ENCODE results near the gene GXYLT1. TPM values are rescaled to one million over a fixed set of nuclear protein-coding genes. Genes with fewer than 3 reads are reported as not detected.
A peak's percentile ranks its signal among the peaks of the same experiment; 100 is the strongest.

GXYLT1 gene
- total and polyA plus RNA-seq, 2 of the 13 experiments (the other 11 are each of a cell fraction or from before 2014, with no cell fraction given), result 7.8 to 17.0 TPM

DNA sequence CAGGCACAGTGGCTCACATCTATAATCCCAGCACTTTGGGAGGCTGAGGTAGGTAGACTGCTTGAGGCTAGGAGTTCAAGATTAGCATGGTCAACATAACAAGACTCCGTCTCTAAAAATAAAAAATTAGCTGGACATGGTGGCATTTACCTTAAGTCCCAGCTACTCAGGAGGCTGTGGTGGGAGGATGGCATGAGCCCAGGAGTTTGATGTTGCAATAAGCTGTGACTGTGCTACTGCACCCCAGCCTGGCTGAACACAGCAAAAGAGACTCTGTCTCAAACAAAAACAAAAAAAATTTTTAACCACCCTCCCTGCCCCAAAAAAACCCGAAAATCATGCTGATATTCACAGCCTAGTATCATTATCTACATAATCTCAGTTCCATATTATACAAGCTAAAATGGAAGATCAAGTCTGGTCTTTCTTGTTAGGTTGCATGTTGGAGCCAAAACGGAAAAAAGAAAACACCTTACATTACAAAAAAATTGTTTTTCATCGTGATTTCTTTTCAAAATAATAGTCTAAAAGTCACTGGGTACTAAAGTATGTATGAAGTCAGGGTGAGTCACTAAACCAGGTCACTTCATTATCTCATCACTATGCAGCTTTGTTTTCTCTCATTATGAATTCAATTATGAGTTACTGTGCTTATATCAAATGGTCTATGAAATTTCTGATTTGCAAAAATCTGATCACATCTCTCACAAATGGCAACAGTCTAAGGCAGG lies 13.8 kb downstream of the GXYLT1 start:
- Histone ChIP-seq H4K20me1 (ENCODE audit: insufficient read depth, low read length) (no peaks in the 10 kb centered on the region), H3K36me3 (replicated peaks in 1 of 2; ENCODE audit: control insufficient read depth in 1 of 2, insufficient read depth in 2 of 2, low read length in 2 of 2) (no peaks in the 10 kb centered on the region; a peak in 1 of 5 replicates), H3K9me3 (ENCODE audit: low read length) (no peaks in the 10 kb centered on the region), H3K27ac (ENCODE audit: extremely low read length, insufficient read depth, low read length) (no peak overlapping the region), H3K4me1 (ENCODE audit: insufficient read depth, low read length) (peaks cover 4% of the 10 kb centered on the region; the same call in 1 of the 2 replicates), H3K79me2 (ENCODE audit: insufficient read depth, low read length) (peaks cover 58% of the 10 kb centered on the region), H3K4me2 (ENCODE audit: low read depth, low read length) (no peak overlapping the region), H3K4me3 (replicated peaks in 1 of 3; ENCODE audit: insufficient read depth in 1 of 3, low read depth in 2 of 3, low read length in 3 of 3) (no peak overlapping the region), H2AFZ (ENCODE audit: low read length) (no peak overlapping the region), H3K27me3 (ENCODE audit: control insufficient read depth in 1 of 2, insufficient read depth in 2 of 2, low read length in 2 of 2) (no peaks in the 10 kb centered on the region), H3K9ac (ENCODE audit: insufficient read depth, low read depth, low read length) (no peak overlapping the region)
- TF ChIP-seq CEBPB (IDR thresholded peaks at IDR 0.05; ENCODE audit: borderline replicate concordance, low read depth, low read length) (peak; percentile 56; the same call in 1 of the 2 replicates), KAT2B (IDR thresholded peaks at IDR 0.05; ENCODE audit: borderline replicate concordance, low read depth, low read length) (no peak)
- DNase-seq (ENCODE audit: low spot score) (no peak), ATAC-seq (no peak), FAIRE-seq (no peak)
- in situ Hi-C loops (cut with HindIII; ENCODE audit: extremely low pct_ligation_motif_present, low pct_unique_long_range_greater_than_20kb) (loop anchor here (5.0 kb wide), 1 partner anchor 196 kb away; the partner anchor contains the start of genes PPHLN1 and ZCRB1), intact Hi-C loops (cut with micrococcal nuclease; ENCODE audit: unreplicated experiment) (no loop called here)
- ChIA-PET POLR2A (no interaction called here), CTCF (ENCODE audit: low intra/inter-chr PET ratio, low total read pairs) (interaction anchor here (2.4 to 2.5 kb wide), 2 partner anchors 202 to 241 kb away, joined by 16 to 21 read pairs; no protein-coding TSS in a partner anchor)
- 81% methylated on average over 4 of the region's 4 CpGs for WGBS (ENCODE audit: low lambda C conversion rate)
- BruUV-seq (replicated peaks), result no TSS peak

DNA sequence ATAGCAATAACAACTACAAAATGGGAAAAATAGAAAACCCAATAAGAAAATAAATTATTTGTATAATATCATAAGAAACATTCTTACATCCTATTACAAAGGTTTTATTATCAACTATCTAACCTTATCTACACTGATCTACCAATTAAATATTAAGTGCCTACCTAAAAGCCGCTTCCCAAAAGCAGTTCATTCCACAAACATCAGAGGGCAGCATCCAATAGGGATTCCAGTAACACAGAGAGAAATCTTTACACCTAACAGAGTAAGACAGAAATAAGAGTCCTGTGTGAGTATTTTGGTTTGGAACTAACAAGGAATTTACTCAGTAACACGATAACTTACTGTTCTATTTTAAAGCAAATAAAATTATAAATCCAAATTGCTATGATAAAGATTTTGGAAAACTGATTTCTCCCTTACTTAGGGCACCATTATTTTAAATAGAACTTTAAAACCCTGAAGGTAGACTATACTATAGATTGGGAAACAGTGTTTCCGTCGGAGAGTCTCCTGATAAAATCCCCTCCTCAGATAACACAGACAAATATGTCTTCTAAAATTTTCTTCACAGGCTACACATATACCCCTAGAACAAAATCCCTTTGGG lies 15.0 kb downstream of the GXYLT1 start:
- ChIA-PET CTCF (ENCODE audit: low intra/inter-chr PET ratio, low total read pairs) (interaction anchor here (1.3 to 2.5 kb wide), 3 partner anchors 108 to 242 kb away, joined by 5 to 21 read pairs (median 16); no protein-coding TSS in a partner anchor), POLR2A (no interaction called here)
- in situ Hi-C loops (cut with HindIII; ENCODE audit: extremely low pct_ligation_motif_present, low pct_unique_long_range_greater_than_20kb) (loop anchor here (5.0 kb wide), 1 partner anchor 198 kb away; the partner anchor contains the start of genes PPHLN1 and ZCRB1), intact Hi-C loops (cut with micrococcal nuclease; ENCODE audit: unreplicated experiment) (loop anchor here (1.0 kb wide), 2 partner anchors 203 to 243 kb away; no protein-coding TSS in a partner anchor)
- no peaks in the 10 kb centered on the region for H3K27me3 ChIP-seq (ENCODE audit: control insufficient read depth in 1 of 2, insufficient read depth in 2 of 2, low read length in 2 of 2)
- peaks cover 52% of the 10 kb centered on the region for H3K79me2 ChIP-seq (ENCODE audit: insufficient read depth, low read length)
- DNase-seq (ENCODE audit: low spot score) (peak; percentile 63), ATAC-seq (peak; percentile 70), FAIRE-seq (peak; percentile 48)
- peaks cover 15% of the 10 kb centered on the region for H3K4me1 ChIP-seq (ENCODE audit: insufficient read depth, low read length)
- no peaks in the 10 kb centered on the region for H4K20me1 ChIP-seq (ENCODE audit: insufficient read depth, low read length)
- no TSS peak for BruUV-seq (replicated peaks)
- no peak overlapping the region for H3K4me2 ChIP-seq (ENCODE audit: low read depth, low read length)
- WGBS (ENCODE audit: low lambda C conversion rate), result 54% methylated on average over 4 of the region's 4 CpGs
- no peak overlapping the region for H3K4me3 ChIP-seq (replicated peaks in 1 of 3; ENCODE audit: insufficient read depth in 1 of 3, low read depth in 2 of 3, low read length in 3 of 3)
- no peak overlapping the region for H3K27ac ChIP-seq (ENCODE audit: extremely low read length, insufficient read depth, low read length)
- H2AFZ ChIP-seq (ENCODE audit: low read length), result no peak overlapping the region
- no peaks in the 10 kb centered on the region for H3K9me3 ChIP-seq (ENCODE audit: low read length)
- no peak overlapping the region for H3K9ac ChIP-seq (ENCODE audit: insufficient read depth, low read depth, low read length)
- H3K36me3 ChIP-seq (replicated peaks in 1 of 2; ENCODE audit: control insufficient read depth in 1 of 2, insufficient read depth in 2 of 2, low read length in 2 of 2), result no peaks in the 10 kb centered on the region; a peak in 1 of 5 replicates
- TF ChIP-seq, protein P1, sequence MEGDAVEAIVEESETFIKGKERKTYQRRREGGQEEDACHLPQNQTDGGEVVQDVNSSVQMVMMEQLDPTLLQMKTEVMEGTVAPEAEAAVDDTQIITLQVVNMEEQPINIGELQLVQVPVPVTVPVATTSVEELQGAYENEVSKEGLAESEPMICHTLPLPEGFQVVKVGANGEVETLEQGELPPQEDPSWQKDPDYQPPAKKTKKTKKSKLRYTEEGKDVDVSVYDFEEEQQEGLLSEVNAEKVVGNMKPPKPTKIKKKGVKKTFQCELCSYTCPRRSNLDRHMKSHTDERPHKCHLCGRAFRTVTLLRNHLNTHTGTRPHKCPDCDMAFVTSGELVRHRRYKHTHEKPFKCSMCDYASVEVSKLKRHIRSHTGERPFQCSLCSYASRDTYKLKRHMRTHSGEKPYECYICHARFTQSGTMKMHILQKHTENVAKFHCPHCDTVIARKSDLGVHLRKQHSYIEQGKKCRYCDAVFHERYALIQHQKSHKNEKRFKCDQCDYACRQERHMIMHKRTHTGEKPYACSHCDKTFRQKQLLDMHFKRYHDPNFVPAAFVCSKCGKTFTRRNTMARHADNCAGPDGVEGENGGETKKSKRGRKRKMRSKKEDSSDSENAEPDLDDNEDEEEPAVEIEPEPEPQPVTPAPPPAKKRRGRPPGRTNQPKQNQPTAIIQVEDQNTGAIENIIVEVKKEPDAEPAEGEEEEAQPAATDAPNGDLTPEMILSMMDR (CRISPR knock-in tag; IDR thresholded peaks at IDR 0.05), result peak; percentile 72

Data from HepG2 (cell line).